AG04450 (cell line): ENCODE results near the gene MEIOSIN. TPM values are rescaled to one million over a fixed set of nuclear protein-coding genes. Genes with fewer than 3 reads are reported as not detected.

Experiments used
- CTCF ChIA-PET: fragments of 300-600, 350-600 bp; formaldehyde crosslinking; extraction: SDS; loops from one replicate; lab custom pipeline; 2022; ENCODE audit warnings: antibody characterized with exemption, inconsistent platforms; lab: Charles Lee
- POLR2A ChIA-PET: fragments of 350-600 bp; formaldehyde crosslinking; extraction: SDS; loops from one replicate; lab custom pipeline; 2021; ENCODE audit warnings: antibody characterized with exemption, inconsistent platforms; lab: Yijun Ruan, JAX
- DNase-seq: peaks from one replicate; pipeline ENCODE4 v3.0.0-alpha.2; 2011; ENCODE audit warnings: low read depth, low spot score
- H3K27ac ChIP-seq: one replicate; pipeline ENCODE4 v1.5.1; 2012; ENCODE audit warnings: low read depth, low read length, control low read depth
- H3K27me3 ChIP-seq: one replicate; pipeline ENCODE4 v1.6.0; 2012; ENCODE audit warnings: low read length; ENCODE audit not compliant: control insufficient read depth, insufficient read depth
- H3K4me3 ChIP-seq: 2 replicates; pipeline ENCODE4 v1.5.1; 2011; ENCODE audit warnings: mild to moderate bottlenecking, low read depth, low read length, control low read depth
- H3K9me3 ChIP-seq: 2 replicates; pipeline ENCODE4 v1.5.1; 2012; ENCODE audit warnings: low read length; ENCODE audit not compliant: control insufficient read depth, insufficient read depth
- polyA plus RNA-seq: library from polyadenylated mRNA; depleted of rRNA; stranded (reverse); fragments of >200 nt; gene quantifications from 2 replicates; pipeline ENCODE4 v1.2.3, GENCODE V29; 2011
- TF ChIP-seq, protein P1 (sequence below): IDR thresholded peaks from 2 replicates; pipeline ENCODE4 v1.5.1; 2011; ENCODE audit warnings: low read depth, low read length, control low read depth, inconsistent platforms

Gene MEIOSIN
- polyA plus RNA-seq, 1 experiment, result not detected

DNA sequence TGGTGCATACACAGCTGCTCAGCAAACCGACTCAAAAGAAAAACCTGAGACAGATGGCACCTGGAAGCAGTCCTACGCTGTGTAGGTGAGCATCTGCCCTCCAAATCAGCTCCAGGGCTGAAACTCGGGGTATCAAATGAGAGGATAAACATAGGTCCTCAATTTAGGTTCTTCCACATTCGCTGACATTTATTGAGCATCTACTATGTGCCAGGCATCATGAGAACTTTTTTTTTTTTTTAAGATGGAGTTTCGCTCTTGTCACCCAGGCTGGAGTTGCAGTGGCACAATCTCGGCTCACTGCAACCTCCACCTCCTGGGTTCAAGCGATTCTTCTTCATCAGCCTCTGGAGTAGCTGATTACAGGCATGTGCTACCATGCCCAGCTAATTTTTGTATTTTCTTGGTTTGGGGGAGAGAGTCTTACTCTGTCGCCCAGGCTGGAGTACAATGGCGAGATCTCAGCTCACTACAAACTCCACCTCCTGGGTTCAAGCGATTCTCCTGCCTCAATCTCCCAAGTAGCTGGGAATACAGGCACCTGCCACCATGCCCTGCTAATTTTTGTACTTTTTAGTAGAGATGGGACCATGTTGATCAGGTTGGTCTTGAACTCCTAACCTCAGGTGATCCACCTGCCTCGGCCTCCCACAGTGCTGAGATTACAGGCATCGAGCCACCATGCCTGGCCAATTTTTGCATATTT is 27.4 kb upstream of the MEIOSIN start:
- H3K4me3 ChIP-seq, result no peak overlapping the region
- no peak overlapping the region for H3K27ac ChIP-seq
- H3K9me3 ChIP-seq, result no peaks in the 10 kb centered on the region
- CTCF ChIA-PET, result interaction anchor here (1.3 to 8.2 kb wide), 2 partner anchors 11 to 13 kb away, joined by 5 to 56 read pairs; partner anchors contain the start of gene QPCTL
- DNase-seq, result no peak
- no peaks in the 10 kb centered on the region for H3K27me3 ChIP-seq
- TF ChIP-seq, protein P1, sequence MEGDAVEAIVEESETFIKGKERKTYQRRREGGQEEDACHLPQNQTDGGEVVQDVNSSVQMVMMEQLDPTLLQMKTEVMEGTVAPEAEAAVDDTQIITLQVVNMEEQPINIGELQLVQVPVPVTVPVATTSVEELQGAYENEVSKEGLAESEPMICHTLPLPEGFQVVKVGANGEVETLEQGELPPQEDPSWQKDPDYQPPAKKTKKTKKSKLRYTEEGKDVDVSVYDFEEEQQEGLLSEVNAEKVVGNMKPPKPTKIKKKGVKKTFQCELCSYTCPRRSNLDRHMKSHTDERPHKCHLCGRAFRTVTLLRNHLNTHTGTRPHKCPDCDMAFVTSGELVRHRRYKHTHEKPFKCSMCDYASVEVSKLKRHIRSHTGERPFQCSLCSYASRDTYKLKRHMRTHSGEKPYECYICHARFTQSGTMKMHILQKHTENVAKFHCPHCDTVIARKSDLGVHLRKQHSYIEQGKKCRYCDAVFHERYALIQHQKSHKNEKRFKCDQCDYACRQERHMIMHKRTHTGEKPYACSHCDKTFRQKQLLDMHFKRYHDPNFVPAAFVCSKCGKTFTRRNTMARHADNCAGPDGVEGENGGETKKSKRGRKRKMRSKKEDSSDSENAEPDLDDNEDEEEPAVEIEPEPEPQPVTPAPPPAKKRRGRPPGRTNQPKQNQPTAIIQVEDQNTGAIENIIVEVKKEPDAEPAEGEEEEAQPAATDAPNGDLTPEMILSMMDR, result no peak
- POLR2A ChIA-PET, result interaction anchor here (1.7 kb wide), 1 partner anchor 13 kb away, joined by 5 read pairs; the partner anchor contains the start of gene QPCTL

GRCh38 chr19:45710356-45711130 is 22.7 kb upstream of the MEIOSIN start:
- POLR2A ChIA-PET, result no interaction called here
- no peak overlapping the region for H3K4me3 ChIP-seq
- TF ChIP-seq, protein P1, result no peak
- CTCF ChIA-PET, result interaction anchor here (0.6 to 8.2 kb wide), 2 partner anchors 17 to 23 kb away, joined by 3 to 56 read pairs; partner anchors contain the start of gene QPCTL
- no peaks in the 10 kb centered on the region for H3K27me3 ChIP-seq
- H3K9me3 ChIP-seq, result peaks cover 3% of the 10 kb centered on the region; the same call in 1 of the 2 replicates
- H3K27ac ChIP-seq, result no peak overlapping the region
- no peak for DNase-seq

DNA sequence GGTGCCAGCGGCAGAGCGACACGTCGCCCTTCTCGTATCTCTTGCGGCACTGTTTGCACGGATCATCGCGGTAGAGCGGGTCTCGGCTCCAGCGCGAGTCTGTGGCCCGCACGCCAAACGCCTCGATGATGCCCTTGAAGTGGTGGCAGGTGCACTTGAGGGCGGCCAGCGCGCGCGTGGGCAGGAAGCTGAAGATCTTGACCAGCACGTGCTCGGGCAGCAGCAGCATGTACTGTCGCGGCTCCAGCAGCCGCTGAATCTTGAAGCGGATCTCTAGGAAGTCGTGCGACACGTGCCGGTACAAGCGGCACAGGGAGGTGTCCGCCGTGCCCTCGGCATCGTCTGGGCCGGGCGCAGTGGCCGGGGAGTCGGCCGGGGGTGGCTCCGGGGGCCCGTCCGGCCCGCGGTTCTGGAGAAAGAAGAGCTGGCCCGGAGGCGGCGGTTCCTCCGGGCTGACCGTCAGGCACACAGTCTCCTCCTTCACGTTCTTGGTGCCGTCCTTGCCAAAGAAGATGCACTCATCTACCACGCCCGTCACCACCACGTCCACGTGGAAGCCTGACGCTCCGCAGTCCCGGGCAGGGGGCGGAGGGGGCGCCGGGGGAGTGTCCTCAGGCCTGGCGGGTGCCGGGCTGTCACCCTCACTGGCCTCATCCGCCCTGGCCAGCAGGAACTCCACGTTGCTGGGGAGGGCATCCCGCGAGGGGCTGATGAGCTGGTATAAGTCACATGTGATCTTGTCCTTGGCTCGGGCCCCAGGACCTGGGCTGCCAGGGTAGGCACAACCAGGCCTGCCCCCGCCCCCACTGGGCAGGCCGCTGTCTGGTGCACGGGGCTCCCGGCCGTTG is 21.2 kb upstream of the MEIOSIN start:
- TF ChIP-seq, protein P1, result no peak
- Histone ChIP-seq H3K9me3 (peaks cover 3% of the 10 kb centered on the region; the same call in 1 of the 2 replicates), H3K4me3 (no peak overlapping the region), H3K27me3 (no peaks in the 10 kb centered on the region), H3K27ac (no peak overlapping the region)
- no peak for DNase-seq
- CTCF ChIA-PET, result no interaction called here
- POLR2A ChIA-PET, result no interaction called here

GRCh38 chr19:45712699-45713067 is 20.6 kb upstream of the MEIOSIN start:
- TF ChIP-seq, protein P1, result no peak
- Histone ChIP-seq H3K4me3 (no peak overlapping the region), H3K27ac (no peak overlapping the region), H3K27me3 (no peaks in the 10 kb centered on the region), H3K9me3 (peaks cover 3% of the 10 kb centered on the region; the same call in 1 of the 2 replicates)
- ChIA-PET CTCF (no interaction called here), POLR2A (no interaction called here)
- DNase-seq, result no peak
